HepG2 (cell line): ENCODE results near the gene GRIN2C. TPM values are rescaled to one million over a fixed set of nuclear protein-coding genes. Genes with fewer than 3 reads are reported as not detected.
A peak's percentile ranks its signal among the peaks of the same experiment; 100 is the strongest.

Source experiments
- CAMTA2 ChIP-seq: sonication (generic); formaldehyde crosslinking; IDR thresholded peaks from 2 replicates; pipeline ENCODE4 v1.4.0; 2020; ENCODE audit warnings: mild to moderate bottlenecking, missing genetic modification reagents, borderline replicate concordance
- E2F2 ChIP-seq: sonication (generic); formaldehyde crosslinking; IDR thresholded peaks from 2 replicates; pipeline ENCODE4 v1.4.0; 2020; ENCODE audit warnings: missing genetic modification reagents, borderline replicate concordance
- ELF1 ChIP-seq: sonication (generic); formaldehyde crosslinking; IDR thresholded peaks from 2 replicates; pipeline ENCODE4 v1.4.0; 2020; ENCODE audit warnings: missing genetic modification reagents
- GPBP1L1 ChIP-seq: sonication (generic); formaldehyde crosslinking; IDR thresholded peaks from 2 replicates; pipeline ENCODE4 v1.5.0; 2020; ENCODE audit warnings: mild to moderate bottlenecking, missing genetic modification reagents
- HBP1 ChIP-seq: IDR thresholded peaks from 2 replicates; pipeline ENCODE4 v1.6.1; 2016; ENCODE audit warnings: low read depth, control low read depth
- HCFC1 ChIP-seq: fragments of 150-350 bp; IDR thresholded peaks from 2 replicates; pipeline ENCODE4 v1.6.1; 2014; ENCODE audit warnings: low read depth, low read length
- HMGA1 ChIP-seq: sonication (generic); formaldehyde crosslinking; conservative IDR thresholded peaks from 2 replicates; pipeline ENCODE4 v1.4.0; 2020; ENCODE audit warnings: missing genetic modification reagents
- KDM3A ChIP-seq: IDR thresholded peaks from 2 replicates; pipeline ENCODE4 v1.6.1; 2018; ENCODE audit warnings: low read depth, missing compliant biosample characterization
- KDM5A ChIP-seq: fragments of 200-600 bp; sonication (generic); IDR thresholded peaks from 2 replicates; pipeline ENCODE4 v1.7.0; 2018; ENCODE audit warnings: antibody characterized with exemption, mild to moderate bottlenecking, low read length, borderline replicate concordance
- MED1 ChIP-seq: sonication (generic); formaldehyde crosslinking; IDR thresholded peaks from 2 replicates; pipeline ENCODE4 v1.4.0; 2020; ENCODE audit warnings: missing genetic modification reagents
- MTF1 ChIP-seq: sonication (generic); formaldehyde crosslinking; IDR thresholded peaks from 2 replicates; pipeline ENCODE4 v1.5.0; 2020; ENCODE audit warnings: missing genetic modification reagents
- NR3C1 ChIP-seq: sonication (generic); formaldehyde crosslinking; IDR thresholded peaks from 2 replicates; pipeline ENCODE4 v1.4.0; 2020; ENCODE audit warnings: missing genetic modification reagents
- SMC3 ChIP-seq: IDR thresholded peaks from 2 replicates; pipeline ENCODE4 v1.6.1; 2011; ENCODE audit warnings: low read length, improper control_type of control experiment
- TFDP2 ChIP-seq: sonication (generic); formaldehyde crosslinking; IDR thresholded peaks from 2 replicates; pipeline ENCODE4 v1.4.0; 2020; ENCODE audit warnings: missing genetic modification reagents
- TIGD3 ChIP-seq: sonication (generic); formaldehyde crosslinking; IDR thresholded peaks from 2 replicates; pipeline ENCODE4 v1.5.1; 2020; ENCODE audit warnings: mild to moderate bottlenecking, missing genetic modification reagents, borderline replicate concordance
- TRIM22 ChIP-seq: fragments of 450-650 bp; IDR thresholded peaks from 2 replicates; pipeline ENCODE4 v1.6.1; 2017
- ZBTB25 ChIP-seq: IDR thresholded peaks from 2 replicates; pipeline ENCODE4 v1.6.1; 2018; ENCODE audit warnings: missing genetic modification reagents
- ZNF800 ChIP-seq: sonication (generic); formaldehyde crosslinking; IDR thresholded peaks from 2 replicates; pipeline ENCODE4 v1.4.0; 2020; ENCODE audit warnings: missing genetic modification reagents
- polyA plus RNA-seq, 8 experiments: library from polyadenylated mRNA; depleted of rRNA in 3 of 8; stranded (reverse) in 7 of 8; unstranded in 1 of 8; fragments of >200 nt; fragmentation: Illumina TruSeq in 4 of 8; extraction: Trizol in 4 of 8; gene quantifications; 2 replicates each; pipeline versions ENCODE4 v1.2.1 to v1.2.3, GENCODE V29; 2011 to 2016; ENCODE audit warnings: low read depth in 4 of 8, missing spikeins in 1 of 8, mixed read lengths in 1 of 8; ENCODE audit not compliant: insufficient read depth in 1 of 8
- total RNA-seq, 5 experiments: library from RNA; depleted of rRNA; stranded (reverse); fragments of >200 nt; fragmentation: Illumina TruSeq; extraction: Trizol; gene quantifications; 2 replicates each; pipeline ENCODE4 v1.2.3, GENCODE V29; 2016; ENCODE audit warnings: low read depth in 1 of 5

The GRIN2C gene
- total and polyA plus RNA-seq, 2 of the 13 experiments (the other 11 are each of a cell fraction or from before 2014, with no cell fraction given), result 0.03 to 0.11 TPM

GRCh38 chr17:74872313-74873036, 12.8 kb upstream of the GRIN2C start, which contains the start of gene FDXR (continued):
- TF ChIP-seq GPBP1L1, result no peak
- no peak for TF ChIP-seq TFDP2 (CRISPR knock-in tag)
- no peak for TF ChIP-seq TIGD3 (CRISPR knock-in tag)
- TF ChIP-seq MED1 (CRISPR knock-in tag), result peak; percentile 62
- 0 out of 2 replicates have a peak, but pooled peaks have one; percentile 32 for TF ChIP-seq E2F2 (CRISPR knock-in tag)
- no peak for TF ChIP-seq TRIM22
- TF ChIP-seq NR3C1 (CRISPR knock-in tag), result no peak
- peak; percentile 80; the same call in 1 of the 2 replicates for TF ChIP-seq KDM3A
- no peak for TF ChIP-seq HCFC1
- peak; percentile 14; the same call in 1 of the 2 replicates for TF ChIP-seq ZNF800 (CRISPR knock-in tag)
- TF ChIP-seq MTF1, result no peak
- TF ChIP-seq ELF1, result no peak
- TF ChIP-seq KDM5A, result no peak
- no peak for TF ChIP-seq SMC3
- no peak for TF ChIP-seq HMGA1 (CRISPR knock-in tag)
- TF ChIP-seq HBP1 (CRISPR knock-in tag), result no peak; the same call in 1 of the 2 replicates
- TF ChIP-seq CAMTA2 (CRISPR knock-in tag), result 0 out of 2 replicates have a peak, but pooled peaks have one; percentile 25
- no peak; the same call in 1 of the 2 replicates for TF ChIP-seq ZBTB25 (CRISPR knock-in tag)
